Suprapubic skin (tissue), 4 donors: Measurements from ENCODE around the gene XCR1. TPM values are rescaled to one million over a fixed set of nuclear protein-coding genes. Genes with fewer than 3 reads are reported as not detected.

Experiments
- DNase-seq, 2 donors: peaks; one replicate each; pipeline ENCODE4 v3.0.0-alpha.2; 2019; ENCODE audit warnings: low spot score in 2 of 2
- H3K27ac ChIP-seq: fragments of 200-600 bp; sonication (generic); one replicate; pipeline ENCODE4 v1.5.1; 2019
- H3K27me3 ChIP-seq: fragments of 200-600 bp; sonication (generic); one replicate; pipeline ENCODE4 v1.5.1; 2019
- H3K36me3 ChIP-seq: fragments of 200-600 bp; sonication (generic); one replicate; pipeline ENCODE4 v1.5.1; 2019
- H3K4me1 ChIP-seq: fragments of 200-600 bp; sonication (generic); one replicate; pipeline ENCODE4 v1.5.1; 2019
- H3K4me3 ChIP-seq: fragments of 200-600 bp; sonication (generic); one replicate; pipeline ENCODE4 v1.5.1; 2019; ENCODE audit warnings: mild to moderate bottlenecking
- H3K9me3 ChIP-seq: fragments of 200-600 bp; sonication (generic); one replicate; pipeline ENCODE4 v1.5.1; 2019
- EP300 ChIP-seq: sonication (generic); formaldehyde crosslinking; IDR thresholded peaks from one replicate; pipeline ENCODE4 v1.6.1; 2017; ENCODE audit warnings: antibody characterized with exemption
- POLR2A ChIP-seq, 2 donors: fragments of 450-650 bp; IDR thresholded peaks; one replicate each; pipeline ENCODE4 v1.6.1; 2017; ENCODE audit warnings: antibody characterized with exemption in 2 of 2, mild to moderate bottlenecking in 2 of 2, moderate library complexity in 2 of 2
- POLR2AphosphoS5 ChIP-seq, 3 donors: sonication (generic); formaldehyde crosslinking; IDR thresholded peaks; one replicate each; pipeline ENCODE4 v1.6.1; 2017; ENCODE audit warnings: antibody characterized with exemption in 3 of 3
- WGBS: methylation state at CpG from one replicate; pipeline ENCODE4 v1.1.5; 2018; 5-methylcytosine and 5-hydroxymethylcytosine counted together
- total RNA-seq, 4 donors: library from RNA; depleted of rRNA; stranded (reverse); fragments of >200 nt; gene quantifications; one replicate each; pipeline ENCODE4 v1.1.0, GENCODE V29; 2016
- TF ChIP-seq, protein P1 (sequence below), 2 donors: fragments of 200-600 bp in 1 of 2; fragments of 450-650 bp in 1 of 2; sonication (generic) in 1 of 2; IDR thresholded peaks; one replicate each; pipeline ENCODE4 v1.5.1; 2016 to 2019; ENCODE audit warnings: antibody characterized with exemption in 2 of 2, mild to moderate bottlenecking in 1 of 2, moderate library complexity in 1 of 2

Gene XCR1
- total RNA-seq, 4 donors from 2014 or later = 0.93 to 7.2 (median 1.9) TPM; not detected in 1

DNA sequence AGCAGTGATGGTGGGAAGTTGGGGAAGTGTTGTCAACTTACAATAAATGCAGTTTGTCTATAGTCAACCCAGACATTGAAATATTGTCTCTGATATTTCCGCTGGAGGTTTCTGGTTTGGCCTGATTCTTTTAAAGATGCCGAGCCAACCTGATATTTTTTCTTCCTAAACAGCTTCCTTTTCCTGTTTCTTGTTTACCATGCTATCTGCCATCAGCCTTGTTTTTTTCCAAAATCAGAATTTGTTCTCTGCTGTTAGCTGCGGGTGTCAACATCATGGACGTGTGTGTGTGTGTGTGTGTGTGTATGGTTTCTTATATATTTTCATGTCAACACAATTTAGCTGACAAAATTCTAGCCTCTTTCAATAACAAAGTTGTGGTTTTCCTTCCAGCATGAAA lies 41.2 kb upstream of the XCR1 start:
- H3K36me3 ChIP-seq = no peaks in the 10 kb centered on the region
- H3K27ac ChIP-seq = no peak overlapping the region
- no peak for DNase-seq
- no peak overlapping the region for H3K4me3 ChIP-seq
- peaks cover 6% of the 10 kb centered on the region for H3K4me1 ChIP-seq
- WGBS = 70% methylated on average over 4 of the region's 4 CpGs
- TF ChIP-seq, protein P1, sequence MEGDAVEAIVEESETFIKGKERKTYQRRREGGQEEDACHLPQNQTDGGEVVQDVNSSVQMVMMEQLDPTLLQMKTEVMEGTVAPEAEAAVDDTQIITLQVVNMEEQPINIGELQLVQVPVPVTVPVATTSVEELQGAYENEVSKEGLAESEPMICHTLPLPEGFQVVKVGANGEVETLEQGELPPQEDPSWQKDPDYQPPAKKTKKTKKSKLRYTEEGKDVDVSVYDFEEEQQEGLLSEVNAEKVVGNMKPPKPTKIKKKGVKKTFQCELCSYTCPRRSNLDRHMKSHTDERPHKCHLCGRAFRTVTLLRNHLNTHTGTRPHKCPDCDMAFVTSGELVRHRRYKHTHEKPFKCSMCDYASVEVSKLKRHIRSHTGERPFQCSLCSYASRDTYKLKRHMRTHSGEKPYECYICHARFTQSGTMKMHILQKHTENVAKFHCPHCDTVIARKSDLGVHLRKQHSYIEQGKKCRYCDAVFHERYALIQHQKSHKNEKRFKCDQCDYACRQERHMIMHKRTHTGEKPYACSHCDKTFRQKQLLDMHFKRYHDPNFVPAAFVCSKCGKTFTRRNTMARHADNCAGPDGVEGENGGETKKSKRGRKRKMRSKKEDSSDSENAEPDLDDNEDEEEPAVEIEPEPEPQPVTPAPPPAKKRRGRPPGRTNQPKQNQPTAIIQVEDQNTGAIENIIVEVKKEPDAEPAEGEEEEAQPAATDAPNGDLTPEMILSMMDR (IDR thresholded peaks at IDR 0.05) = no peak
- H3K27me3 ChIP-seq = no peaks in the 10 kb centered on the region
- H3K9me3 ChIP-seq = no peaks in the 10 kb centered on the region

- no peak for DNase-seq
- TF ChIP-seq, protein P1 (IDR thresholded peaks at IDR 0.05) = no peak
- TF ChIP-seq EP300 (no peak), POLR2A (IDR thresholded peaks at IDR 0.05) (no peak), POLR2AphosphoS5 (IDR thresholded peaks at IDR 0.05) (no peak)
- Histone ChIP-seq H3K27me3 (no peaks in the 10 kb centered on the region), H3K4me1 (peaks cover 6% of the 10 kb centered on the region), H3K4me3 (no peak overlapping the region), H3K9me3 (no peaks in the 10 kb centered on the region), H3K27ac (no peak overlapping the region), H3K36me3 (no peaks in the 10 kb centered on the region)
These were observed 40.1 kb upstream of the XCR1 start for GRCh38 chr3:46067401-46067800.

GRCh38 chr3:46065750-46066256 lies 38.5 kb upstream of the XCR1 start:
- DNase-seq = no peak
- TF ChIP-seq, protein P1 (IDR thresholded peaks at IDR 0.05) = no peak
- no peak for TF ChIP-seq POLR2AphosphoS5 (IDR thresholded peaks at IDR 0.05)
- no peak for TF ChIP-seq EP300
- no peak for TF ChIP-seq POLR2A (IDR thresholded peaks at IDR 0.05)
- H3K9me3 ChIP-seq = no peaks in the 10 kb centered on the region
- WGBS = 72% methylated on average over 8 of the region's 8 CpGs
- H3K27me3 ChIP-seq = no peaks in the 10 kb centered on the region
- no peak overlapping the region for H3K4me3 ChIP-seq
- no peak overlapping the region for H3K27ac ChIP-seq
- no peaks in the 10 kb centered on the region for H3K36me3 ChIP-seq
- H3K4me1 ChIP-seq = peaks cover 6% of the 10 kb centered on the region

GRCh38 chr3:46065294-46065705 lies 38.0 kb upstream of the XCR1 start:
- WGBS = 21% methylated on average over 6 of the region's 6 CpGs
- H3K4me1 ChIP-seq = peaks cover 6% of the 10 kb centered on the region
- TF ChIP-seq, protein P1 (IDR thresholded peaks at IDR 0.05) = no peak
- TF ChIP-seq POLR2A (IDR thresholded peaks at IDR 0.05) (no peak), POLR2AphosphoS5 (IDR thresholded peaks at IDR 0.05) (no peak), EP300 (no peak)
- H3K36me3 ChIP-seq = no peaks in the 10 kb centered on the region
- no peak for DNase-seq
- no peak overlapping the region for H3K4me3 ChIP-seq
- no peaks in the 10 kb centered on the region for H3K9me3 ChIP-seq
- H3K27ac ChIP-seq = no peak overlapping the region
- H3K27me3 ChIP-seq = no peaks in the 10 kb centered on the region

DNA sequence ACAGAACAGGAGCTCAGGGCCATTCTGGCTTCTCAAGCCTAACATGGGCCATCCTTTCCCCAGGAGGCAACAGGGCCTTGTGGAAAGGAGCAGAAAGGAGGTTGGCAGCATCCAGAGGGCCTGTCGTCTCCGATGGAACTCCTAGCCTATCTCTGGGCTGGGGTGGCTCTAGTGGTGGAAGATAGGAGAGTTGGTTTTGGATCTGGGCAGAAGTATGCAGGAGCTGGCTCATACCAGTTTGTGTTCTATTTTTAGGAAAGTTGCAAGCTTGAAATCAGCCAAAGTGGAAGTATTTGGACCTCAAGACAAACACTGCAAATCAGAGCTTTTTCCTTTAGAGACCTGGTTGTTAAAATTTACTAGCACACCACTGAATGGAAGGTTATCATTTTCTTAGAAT lies 35.4 kb upstream of the XCR1 start:
- Histone ChIP-seq H3K4me1 (peaks cover 6% of the 10 kb centered on the region), H3K27ac (no peak overlapping the region), H3K36me3 (no peaks in the 10 kb centered on the region), H3K9me3 (no peaks in the 10 kb centered on the region), H3K4me3 (no peak overlapping the region), H3K27me3 (no peaks in the 10 kb centered on the region)
- TF ChIP-seq POLR2AphosphoS5 (IDR thresholded peaks at IDR 0.05) = no peak
- no peak for TF ChIP-seq POLR2A (IDR thresholded peaks at IDR 0.05)
- TF ChIP-seq, protein P1 (IDR thresholded peaks at IDR 0.05) = no peak
- no peak for TF ChIP-seq EP300
- WGBS = 31% methylated on average over 2 of the region's 2 CpGs
- DNase-seq = no peak
